WTC11 (cell line): ENCODE measurements around the gene ZNF135. TPM values are rescaled to one million over a fixed set of nuclear protein-coding genes. Genes with fewer than 3 reads are reported as not detected.

Source experiments
- ATAC-seq: fragments of 200-7000 bp; cut with Tn5 transposase; 2 replicates; pipeline ENCODE4 v1.10.0; 2021; ENCODE audit warnings: mild to moderate bottlenecking, moderate library complexity
- CTCF ChIA-PET: fragments of 300-600 bp; sonication (Branson Sonifier 250); formaldehyde crosslinking; loops from one replicate; lab custom pipeline; 2021; ENCODE audit warnings: antibody characterized with exemption; lab: Charles Lee
- POLR2A ChIA-PET: fragments of 350-600 bp; sonication (Branson Sonifier 250); formaldehyde crosslinking; loops from one replicate; lab custom pipeline; 2021; ENCODE audit warnings: antibody characterized with exemption; lab: Charles Lee
- DNase-seq: peaks from one replicate; pipeline ENCODE4 v3.0.0; 2021; ENCODE audit warnings: low spot score
- H3K27ac Mint-ChIP-seq: 2 replicates; pipeline ENCODE4 v1.8.0; 2021; ENCODE audit warnings: mixed read lengths
- H3K27me3 Mint-ChIP-seq: 2 replicates; pipeline ENCODE4 v1.8.0; 2021; ENCODE audit warnings: low read depth, mild to moderate bottlenecking, moderate library complexity, mixed read lengths
- H3K36me3 Mint-ChIP-seq: 2 replicates; pipeline ENCODE4 v1.8.0; 2021; ENCODE audit warnings: mixed read lengths
- H3K4me1 Mint-ChIP-seq: 2 replicates; pipeline ENCODE4 v1.8.0; 2022; ENCODE audit warnings: mixed read lengths
- H3K4me3 Mint-ChIP-seq: 2 replicates; pipeline ENCODE4 v1.8.0; 2021; ENCODE audit warnings: mild to moderate bottlenecking, moderate library complexity, mixed read lengths
- H3K9me3 Mint-ChIP-seq: 2 replicates; pipeline ENCODE4 v1.8.0; 2021; ENCODE audit warnings: mixed read lengths
- CTCF ChIP-seq: fragments of 200-600 bp; IDR thresholded peaks from 2 replicates; pipeline ENCODE4 v1.8.0; 2022; ENCODE audit warnings: antibody characterized with exemption
- FOXJ3 ChIP-seq: sonication (generic); formaldehyde crosslinking; IDR thresholded peaks from 2 replicates; pipeline ENCODE4 v1.9.0; 2021; ENCODE audit warnings: missing genetic modification reagents, mild to moderate bottlenecking, borderline replicate concordance
- FOXP4 ChIP-seq: sonication (generic); formaldehyde crosslinking; IDR thresholded peaks from 2 replicates; pipeline ENCODE4 v1.8.0; 2022; ENCODE audit warnings: mild to moderate bottlenecking, missing genetic modification reagents
- GRHL2 ChIP-seq: fragments of 250-450 bp; sonication (Bioruptor Pico); IDR thresholded peaks from 2 replicates; pipeline ENCODE4 v1.8.0; 2022; ENCODE audit warnings: mild to moderate bottlenecking, moderate library complexity; ENCODE audit not compliant: insufficient replicate concordance, severe bottlenecking
- MAX ChIP-seq: sonication (generic); formaldehyde crosslinking; IDR thresholded peaks from 2 replicates; pipeline ENCODE4 v1.8.0; 2022; ENCODE audit warnings: mild to moderate bottlenecking, missing genetic modification reagents
- NR2C2 ChIP-seq: sonication (generic); formaldehyde crosslinking; IDR thresholded peaks from 2 replicates; pipeline ENCODE4 v1.8.0; 2022; ENCODE audit warnings: mild to moderate bottlenecking, missing genetic modification reagents
- STAT6 ChIP-seq: sonication (generic); formaldehyde crosslinking; conservative IDR thresholded peaks from 2 replicates; pipeline ENCODE4 v1.8.1; 2023; ENCODE audit warnings: mild to moderate bottlenecking, low read depth, missing genetic modification reagents, moderate library complexity
- TEAD1 ChIP-seq: sonication (generic); formaldehyde crosslinking; IDR thresholded peaks from 2 replicates; pipeline ENCODE4 v1.8.0; 2022; ENCODE audit warnings: mild to moderate bottlenecking, missing genetic modification reagents
- TP53 ChIP-seq: sonication (generic); formaldehyde crosslinking; IDR thresholded peaks from 2 replicates; pipeline ENCODE4 v1.8.1; 2023; ENCODE audit warnings: mild to moderate bottlenecking, missing genetic modification reagents
- ZBTB43 ChIP-seq: sonication (generic); formaldehyde crosslinking; IDR thresholded peaks from 2 replicates; pipeline ENCODE4 v1.8.1; 2023; ENCODE audit warnings: mild to moderate bottlenecking, missing genetic modification reagents
- ZNF138 ChIP-seq: sonication (generic); formaldehyde crosslinking; conservative IDR thresholded peaks from 2 replicates; pipeline ENCODE4 v1.8.1; 2022; ENCODE audit warnings: mild to moderate bottlenecking, moderate library complexity, missing genetic modification reagents
- ZNF232 ChIP-seq: sonication (generic); formaldehyde crosslinking; IDR thresholded peaks from 2 replicates; pipeline ENCODE4 v1.8.0; 2022; ENCODE audit warnings: mild to moderate bottlenecking, missing genetic modification reagents
- ZNF263 ChIP-seq: sonication (generic); formaldehyde crosslinking; IDR thresholded peaks from 2 replicates; pipeline ENCODE4 v1.8.1; 2022; ENCODE audit warnings: low read depth, mild to moderate bottlenecking, moderate library complexity, missing genetic modification reagents
- ZNF281 ChIP-seq: sonication (generic); formaldehyde crosslinking; IDR thresholded peaks from 2 replicates; pipeline ENCODE4 v1.8.0; 2023; ENCODE audit warnings: mild to moderate bottlenecking, missing genetic modification reagents
- ZNF416 ChIP-seq: fragments of 250-450 bp; sonication (Bioruptor Pico); IDR thresholded peaks from 2 replicates; pipeline ENCODE4 v1.9.0; 2021; ENCODE audit warnings: mild to moderate bottlenecking, inconsistent platforms
- ZNF671 ChIP-seq: fragments of 250-450 bp; sonication (Bioruptor Pico); IDR thresholded peaks from 2 replicates; pipeline ENCODE4 v1.8.0; 2021; ENCODE audit warnings: mild to moderate bottlenecking
- total RNA-seq: library from RNA; stranded (reverse); gene quantifications from 3 replicates; pipeline ENCODE4 v1.2.3, GENCODE V29; 2021
- TF ChIP-seq, protein P1 (sequence below): sonication (generic); formaldehyde crosslinking; IDR thresholded peaks from 2 replicates; pipeline ENCODE4 v1.8.1; 2023; ENCODE audit warnings: mild to moderate bottlenecking, moderate library complexity, missing genetic modification reagents
- TF ChIP-seq, protein P2 (sequence below): sonication (generic); formaldehyde crosslinking; IDR thresholded peaks from 2 replicates; pipeline ENCODE4 v1.8.1; 2023; ENCODE audit warnings: mild to moderate bottlenecking, missing genetic modification reagents, borderline replicate concordance

ZNF135 gene
- total RNA-seq, 1 experiment from 2014 or later = 5.6 TPM

- CTCF ChIA-PET = interaction anchor here (0.7 to 5.9 kb wide), 18 partner anchors 8 to 274 kb away, joined by 3 to 48 read pairs (median 4); partner anchors contain the start of genes ZNF135, ZNF329, ZNF606 and ZSCAN18
- TF ChIP-seq GRHL2 (CRISPR knock-in tag) = no peak
- TF ChIP-seq TEAD1 (CRISPR knock-in tag) = no peak
- peak; percentile 80 for TF ChIP-seq MAX (CRISPR knock-in tag)
- no peak for TF ChIP-seq ZNF138 (CRISPR knock-in tag)
- no peak for TF ChIP-seq NR2C2 (CRISPR knock-in tag)
- TF ChIP-seq ZNF671 = no peak
- TF ChIP-seq ZNF232 (CRISPR knock-in tag) = no peak
- TF ChIP-seq FOXJ3 = no peak
- peak; percentile 69 for TF ChIP-seq CTCF
- no peak for TF ChIP-seq ZNF263
- TF ChIP-seq TP53 (CRISPR knock-in tag) = no peak
- TF ChIP-seq FOXP4 (CRISPR knock-in tag) = no peak
- TF ChIP-seq, protein P1, sequence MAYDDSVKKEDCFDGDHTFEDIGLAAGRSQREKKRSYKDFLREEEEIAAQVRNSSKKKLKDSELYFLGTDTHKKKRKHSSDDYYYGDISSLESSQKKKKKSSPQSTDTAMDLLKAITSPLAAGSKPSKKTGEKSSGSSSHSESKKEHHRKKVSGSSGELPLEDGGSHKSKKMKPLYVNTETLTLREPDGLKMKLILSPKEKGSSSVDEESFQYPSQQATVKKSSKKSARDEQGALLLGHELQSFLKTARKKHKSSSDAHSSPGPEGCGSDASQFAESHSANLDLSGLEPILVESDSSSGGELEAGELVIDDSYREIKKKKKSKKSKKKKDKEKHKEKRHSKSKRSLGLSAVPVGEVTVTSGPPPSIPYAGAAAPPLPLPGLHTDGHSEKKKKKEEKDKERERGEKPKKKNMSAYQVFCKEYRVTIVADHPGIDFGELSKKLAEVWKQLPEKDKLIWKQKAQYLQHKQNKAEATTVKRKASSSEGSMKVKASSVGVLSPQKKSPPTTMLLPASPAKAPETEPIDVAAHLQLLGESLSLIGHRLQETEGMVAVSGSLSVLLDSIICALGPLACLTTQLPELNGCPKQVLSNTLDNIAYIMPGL (CRISPR knock-in tag) = peak; percentile 84
- TF ChIP-seq ZNF416 (CRISPR knock-in tag) = no peak
- no peak for TF ChIP-seq ZNF281
- TF ChIP-seq, protein P2, sequence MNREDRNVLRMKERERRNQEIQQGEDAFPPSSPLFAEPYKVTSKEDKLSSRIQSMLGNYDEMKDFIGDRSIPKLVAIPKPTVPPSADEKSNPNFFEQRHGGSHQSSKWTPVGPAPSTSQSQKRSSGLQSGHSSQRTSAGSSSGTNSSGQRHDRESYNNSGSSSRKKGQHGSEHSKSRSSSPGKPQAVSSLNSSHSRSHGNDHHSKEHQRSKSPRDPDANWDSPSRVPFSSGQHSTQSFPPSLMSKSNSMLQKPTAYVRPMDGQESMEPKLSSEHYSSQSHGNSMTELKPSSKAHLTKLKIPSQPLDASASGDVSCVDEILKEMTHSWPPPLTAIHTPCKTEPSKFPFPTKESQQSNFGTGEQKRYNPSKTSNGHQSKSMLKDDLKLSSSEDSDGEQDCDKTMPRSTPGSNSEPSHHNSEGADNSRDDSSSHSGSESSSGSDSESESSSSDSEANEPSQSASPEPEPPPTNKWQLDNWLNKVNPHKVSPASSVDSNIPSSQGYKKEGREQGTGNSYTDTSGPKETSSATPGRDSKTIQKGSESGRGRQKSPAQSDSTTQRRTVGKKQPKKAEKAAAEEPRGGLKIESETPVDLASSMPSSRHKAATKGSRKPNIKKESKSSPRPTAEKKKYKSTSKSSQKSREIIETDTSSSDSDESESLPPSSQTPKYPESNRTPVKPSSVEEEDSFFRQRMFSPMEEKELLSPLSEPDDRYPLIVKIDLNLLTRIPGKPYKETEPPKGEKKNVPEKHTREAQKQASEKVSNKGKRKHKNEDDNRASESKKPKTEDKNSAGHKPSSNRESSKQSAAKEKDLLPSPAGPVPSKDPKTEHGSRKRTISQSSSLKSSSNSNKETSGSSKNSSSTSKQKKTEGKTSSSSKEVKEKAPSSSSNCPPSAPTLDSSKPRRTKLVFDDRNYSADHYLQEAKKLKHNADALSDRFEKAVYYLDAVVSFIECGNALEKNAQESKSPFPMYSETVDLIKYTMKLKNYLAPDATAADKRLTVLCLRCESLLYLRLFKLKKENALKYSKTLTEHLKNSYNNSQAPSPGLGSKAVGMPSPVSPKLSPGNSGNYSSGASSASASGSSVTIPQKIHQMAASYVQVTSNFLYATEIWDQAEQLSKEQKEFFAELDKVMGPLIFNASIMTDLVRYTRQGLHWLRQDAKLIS (CRISPR knock-in tag) = no peak
- TF ChIP-seq STAT6 (CRISPR knock-in tag) = 0 out of 2 replicates have a peak, but pooled peaks have one; percentile 56
- TF ChIP-seq ZBTB43 (CRISPR knock-in tag) = no peak
These were observed 16.4 kb upstream of the ZNF135 start for GRCh38 chr19:58042495-58043340.

More at GRCh38 chr19:58042495-58043340, 16.4 kb upstream of the ZNF135 start:
- Mint-ChIP-seq H3K27ac (no peak overlapping the region), H3K9me3 (peaks cover 25% of the 10 kb centered on the region), H3K4me1 (peaks cover 16% of the 10 kb centered on the region), H3K4me3 (peak overlapping the region; percentile 45), H3K27me3 (peaks cover 64% of the 10 kb centered on the region), H3K36me3 (peaks cover 18% of the 10 kb centered on the region)
- ATAC-seq = peak; percentile 92
- peak; percentile 94 for DNase-seq
- POLR2A ChIA-PET = interaction anchor here (0.5 to 1.4 kb wide), 3 partner anchors 8 to 299 kb away, joined by 3 to 4 read pairs (median 3); no protein-coding TSS in a partner anchor
